Endothelial cell of umbilical vein (primary cell): ENCODE results near the gene ZBTB20. TPM values are rescaled to one million over a fixed set of nuclear protein-coding genes. Genes with fewer than 3 reads are reported as not detected.

Source experiments
- BruUV-seq: library from RNA; stranded (reverse); fragments of 400-500 nt; replicated peaks from 2 replicates; lab custom pipeline; 2021; lab: Mats Ljungman, UMichigan
- CTCF ChIA-PET: fragments of 300-600, 350-600 bp; sonication (Branson Sonifier 250); formaldehyde crosslinking; loops from one replicate; lab custom pipeline; 2021; ENCODE audit warnings: antibody characterized with exemption, inconsistent platforms; lab: Charles Lee
- POLR2A ChIA-PET: fragments of 300-600, 350-600 bp; sonication (Branson Sonifier 250); formaldehyde crosslinking; loops from one replicate; lab custom pipeline; 2021; ENCODE audit warnings: antibody characterized with exemption, inconsistent platforms; lab: Charles Lee
- DNase-seq: peaks from one replicate; pipeline ENCODE4 v3.0.0-alpha.2; 2011; ENCODE audit warnings: low read depth, low spot score
- FAIRE-seq: peaks from 2 replicates; lab custom pipeline; 2011; peaks lifted over from hg19 to GRCh38; lab: Jason Lieb, UNC
- H2AFZ ChIP-seq: 2 replicates; pipeline ENCODE4 v1.6.0; 2012; ENCODE audit warnings: low read depth, low read length, control low read depth, inconsistent platforms
- H3K27ac ChIP-seq: 2 replicates; pipeline ENCODE4 v1.5.1; 2011; ENCODE audit warnings: low read depth, mild to moderate bottlenecking, control low read depth, low read length, moderate library complexity; ENCODE audit not compliant: insufficient read depth
- H3K27me3 ChIP-seq, 2 experiments: 2 replicates each; pipeline versions ENCODE4 v1.6.0 to v1.6.1; 2011; ENCODE audit warnings: low read length in 2 of 2, mixed read lengths in 1 of 2; ENCODE audit not compliant: control insufficient read depth in 2 of 2, insufficient read depth in 2 of 2
- H3K36me3 ChIP-seq, 2 experiments: 2 replicates in 1 of 2; 3 replicates in 1 of 2; pipeline ENCODE4 v1.5.1; 2011; ENCODE audit warnings: low read length in 2 of 2, mild to moderate bottlenecking in 1 of 2, moderate library complexity in 1 of 2; ENCODE audit not compliant: control insufficient read depth in 2 of 2, insufficient read depth in 2 of 2; ENCODE audit errors: extremely low read depth in 1 of 2
- H3K4me1 ChIP-seq: 3 replicates; pipeline ENCODE4 v1.5.1; 2011; ENCODE audit warnings: mild to moderate bottlenecking, low read length; ENCODE audit not compliant: control insufficient read depth, insufficient read depth; ENCODE audit errors: extremely low read depth
- H3K4me2 ChIP-seq: 2 replicates; pipeline ENCODE4 v1.6.1; 2011; ENCODE audit warnings: low read length, control low read depth, mixed read lengths; ENCODE audit not compliant: insufficient read depth
- H3K4me3 ChIP-seq, 3 experiments: fragments of 200-600 bp in 1 of 3; sonication (generic), shearing (Covaris generic) in 1 of 3; replicated peaks in 1 of 3; 2 replicates each; pipeline ENCODE4 v1.5.1; 2011 to 2016; ENCODE audit warnings: control low read depth in 3 of 3, low read length in 3 of 3, mild to moderate bottlenecking in 2 of 3, inconsistent platforms in 1 of 3, low read depth in 1 of 3, moderate library complexity in 1 of 3; ENCODE audit not compliant: insufficient read depth in 1 of 3
- H3K79me2 ChIP-seq: 2 replicates; pipeline ENCODE4 v1.6.0; 2012; ENCODE audit warnings: low read length, inconsistent platforms; ENCODE audit not compliant: control insufficient read depth, insufficient read depth
- H3K9ac ChIP-seq: replicated peaks from 2 replicates; pipeline ENCODE3; 2011; ENCODE audit warnings: low read length, control low read depth; ENCODE audit not compliant: insufficient read depth; ENCODE audit errors: extremely low read depth
- H3K9me1 ChIP-seq: replicated peaks from 3 replicates; pipeline ENCODE4 v1.6.0; 2011; ENCODE audit warnings: mild to moderate bottlenecking, low read length; ENCODE audit not compliant: control insufficient read depth, insufficient read depth; ENCODE audit errors: extremely low read depth
- H3K9me3 ChIP-seq: replicated peaks from 2 replicates; pipeline ENCODE4 v1.5.1; 2012; ENCODE audit warnings: low read length, inconsistent platforms; ENCODE audit not compliant: control insufficient read depth, insufficient read depth
- H4K20me1 ChIP-seq: replicated peaks from 2 replicates; pipeline ENCODE3; 2011; ENCODE audit warnings: mild to moderate bottlenecking, low read length; ENCODE audit not compliant: control insufficient read depth, insufficient read depth; ENCODE audit errors: extremely low read depth
- EZH2 ChIP-seq: IDR thresholded peaks from 2 replicates; pipeline ENCODE4 v1.6.1; 2012; ENCODE audit warnings: borderline replicate concordance, low read depth, mild to moderate bottlenecking, moderate library complexity, low read length, inconsistent platforms; ENCODE audit not compliant: severe bottlenecking
- FOS ChIP-seq: IDR thresholded peaks from 2 replicates; pipeline ENCODE4 v1.6.1; 2011; ENCODE audit warnings: mild to moderate bottlenecking, low read length, moderate library complexity, borderline replicate concordance; ENCODE audit not compliant: insufficient read depth
- GATA2 ChIP-seq: IDR thresholded peaks from 2 replicates; pipeline ENCODE4 v1.7.0; 2011; ENCODE audit warnings: low read depth, mild to moderate bottlenecking, moderate library complexity, mixed read lengths, low read length; ENCODE audit not compliant: insufficient read length, insufficient read depth
- JUN ChIP-seq: IDR thresholded peaks from 2 replicates; pipeline ENCODE4 v1.6.1; 2011; ENCODE audit warnings: borderline replicate concordance, low read depth; ENCODE audit not compliant: insufficient read length, insufficient read depth
- MYC ChIP-seq: IDR thresholded peaks from one replicate; pipeline ENCODE4 v1.6.1; 2011; ENCODE audit warnings: mild to moderate bottlenecking, low read depth, low read length
- POLR2A ChIP-seq: IDR thresholded peaks from 2 replicates; pipeline ENCODE4 v1.6.1; 2012; ENCODE audit warnings: low read depth, mild to moderate bottlenecking, control low read depth, low read length
- POLR2AphosphoS5 ChIP-seq: IDR thresholded peaks from 2 replicates; pipeline ENCODE4 v1.6.1; 2012; ENCODE audit warnings: low read depth, mild to moderate bottlenecking, control low read depth, low read length, moderate library complexity; ENCODE audit not compliant: insufficient read depth
- dilution Hi-C: fragments of 300-500 bp; cut with MboI; formaldehyde crosslinking; loops from one replicate; pipeline ENCODE4 v1.15.0; 2019; ENCODE audit warnings: low sequenced_read_pairs; ENCODE audit not compliant: extremely low pct_ligation_motif_present
- intact Hi-C: fragments of 100-400 bp; cut with micrococcal nuclease; formaldehyde crosslinking; loops from one replicate; pipeline ENCODE4 v1.10.0; 2022
- polyA plus RNA-seq, 4 experiments: library from polyadenylated mRNA; depleted of rRNA in 3 of 4; stranded (reverse) in 3 of 4; unstranded in 1 of 4; fragments of >200 nt; gene quantifications; 2 replicates each; pipeline versions ENCODE4 v1.2.1 to v1.2.3, GENCODE V29; 2011 to 2012; ENCODE audit warnings: missing spikeins in 1 of 4
- total RNA-seq: library from RNA; stranded (reverse); gene quantifications from 2 replicates; pipeline ENCODE4 v1.2.3, GENCODE V29; 2021
- TF ChIP-seq, protein P1 (sequence below): IDR thresholded peaks from 2 replicates; pipeline ENCODE4 v1.6.1; 2011; ENCODE audit not compliant: insufficient read depth, insufficient read length
- TF ChIP-seq, protein P2 (sequence below), 2 donors: IDR thresholded peaks; 1 replicate in 1 of 2; 2 replicates in 1 of 2; pipeline ENCODE4 v1.5.1; 2011; ENCODE audit warnings: low read length in 2 of 2, mild to moderate bottlenecking in 2 of 2, moderate library complexity in 2 of 2, control low read depth in 1 of 2, inconsistent platforms in 1 of 2, low read depth in 1 of 2; ENCODE audit not compliant: insufficient read depth in 1 of 2; ENCODE audit errors: extremely low read depth in 1 of 2

ZBTB20 gene
- total and polyA plus RNA-seq, 2 donors (not counting 3 experiments of a cell fraction or from before 2014, with no cell fraction given): 2.1 to 20.5 TPM

GRCh38 chr3:114700637-114701234, 446.4 kb downstream of the ZBTB20 start:
- H3K27me3 ChIP-seq: no peaks in the 10 kb centered on the region
- ChIA-PET CTCF (interaction anchor here (0.7 to 1.1 kb wide), 3 partner anchors 12 to 35 kb away, joined by 3 read pairs; no protein-coding TSS in a partner anchor), POLR2A (no interaction called here)
- intact Hi-C loops: no loop called here
- H4K20me1 ChIP-seq: no peaks in the 10 kb centered on the region
- H3K9me3 ChIP-seq: no peaks in the 10 kb centered on the region
- no peaks in the 10 kb centered on the region for H3K79me2 ChIP-seq
- no peak overlapping the region for H2AFZ ChIP-seq
- DNase-seq (no peak), FAIRE-seq (no peak)
- H3K4me2 ChIP-seq: no peak overlapping the region
- no peak overlapping the region for H3K27ac ChIP-seq
- no peaks in the 10 kb centered on the region for H3K9me1 ChIP-seq
- no peak for TF ChIP-seq MYC
- no peak for TF ChIP-seq JUN
- no peak for TF ChIP-seq POLR2AphosphoS5
- no peak for TF ChIP-seq POLR2A
- TF ChIP-seq, protein P1, sequence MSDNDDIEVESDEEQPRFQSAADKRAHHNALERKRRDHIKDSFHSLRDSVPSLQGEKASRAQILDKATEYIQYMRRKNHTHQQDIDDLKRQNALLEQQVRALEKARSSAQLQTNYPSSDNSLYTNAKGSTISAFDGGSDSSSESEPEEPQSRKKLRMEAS: no peak
- TF ChIP-seq FOS: no peak
- no peak for TF ChIP-seq EZH2
- TF ChIP-seq, protein P2, sequence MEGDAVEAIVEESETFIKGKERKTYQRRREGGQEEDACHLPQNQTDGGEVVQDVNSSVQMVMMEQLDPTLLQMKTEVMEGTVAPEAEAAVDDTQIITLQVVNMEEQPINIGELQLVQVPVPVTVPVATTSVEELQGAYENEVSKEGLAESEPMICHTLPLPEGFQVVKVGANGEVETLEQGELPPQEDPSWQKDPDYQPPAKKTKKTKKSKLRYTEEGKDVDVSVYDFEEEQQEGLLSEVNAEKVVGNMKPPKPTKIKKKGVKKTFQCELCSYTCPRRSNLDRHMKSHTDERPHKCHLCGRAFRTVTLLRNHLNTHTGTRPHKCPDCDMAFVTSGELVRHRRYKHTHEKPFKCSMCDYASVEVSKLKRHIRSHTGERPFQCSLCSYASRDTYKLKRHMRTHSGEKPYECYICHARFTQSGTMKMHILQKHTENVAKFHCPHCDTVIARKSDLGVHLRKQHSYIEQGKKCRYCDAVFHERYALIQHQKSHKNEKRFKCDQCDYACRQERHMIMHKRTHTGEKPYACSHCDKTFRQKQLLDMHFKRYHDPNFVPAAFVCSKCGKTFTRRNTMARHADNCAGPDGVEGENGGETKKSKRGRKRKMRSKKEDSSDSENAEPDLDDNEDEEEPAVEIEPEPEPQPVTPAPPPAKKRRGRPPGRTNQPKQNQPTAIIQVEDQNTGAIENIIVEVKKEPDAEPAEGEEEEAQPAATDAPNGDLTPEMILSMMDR (IDR thresholded peaks at IDR 0.05; ENCODE audit: extremely low read depth in 1 of 2, insufficient read depth in 1 of 2, low read depth in 1 of 2, low read length in 2 of 2): no peak
- no peak for TF ChIP-seq GATA2
- no TSS peak for BruUV-seq
- no peaks in the 10 kb centered on the region for H3K36me3 ChIP-seq
- no peak overlapping the region for H3K4me3 ChIP-seq
- no peak overlapping the region for H3K9ac ChIP-seq
- no peaks in the 10 kb centered on the region for H3K4me1 ChIP-seq
- dilution Hi-C loops: no loop called here
